B cell (primary cell): Measurements from ENCODE around the gene ANKRD44. TPM values are rescaled to one million over a fixed set of nuclear protein-coding genes. Genes with fewer than 3 reads are reported as not detected.

Experiments
- ATAC-seq: fragments of 200-7000 bp; cut with Tn5 transposase; one replicate; pipeline ENCODE4 v1.10.0; 2021; ENCODE audit warnings: low read depth, mild to moderate bottlenecking, moderate number of reproducible peaks, moderate library complexity
- CTCF ChIA-PET: fragments of 350-600 bp; sonication (Branson Sonifier 250); formaldehyde crosslinking; loops from one replicate; lab custom pipeline; 2021; ENCODE audit warnings: antibody characterized with exemption, inconsistent platforms; lab: Charles Lee
- POLR2A ChIA-PET: fragments of 350-600 bp; sonication (Branson Sonifier 250); formaldehyde crosslinking; loops from one replicate; lab custom pipeline; 2021; ENCODE audit warnings: antibody characterized with exemption; lab: Charles Lee
- DNase-seq: peaks from one replicate; pipeline ENCODE4 v3.0.0; 2013
- H2AFZ ChIP-seq: 2 replicates; pipeline ENCODE4 v1.6.1; 2012; ENCODE audit warnings: mild to moderate bottlenecking, low read depth, low read length; ENCODE audit not compliant: insufficient read depth, poor library complexity, severe bottlenecking
- H3K27ac ChIP-seq, 2 donors: 1 replicate in 1 of 2; 2 replicates in 1 of 2; pipeline ENCODE4 v1.5.1; 2012 to 2013; ENCODE audit warnings: low read length in 2 of 2, mild to moderate bottlenecking in 2 of 2, moderate library complexity in 1 of 2
- H3K27me3 ChIP-seq, 4 experiments: fragments of 200-600 bp in 1 of 4; sonication (generic) in 1 of 4; replicated peaks in 1 of 4; 1 replicate in 2 of 4; 2 replicates in 2 of 4; pipeline versions ENCODE4 v1.6.1 to v1.7.0; 2013 to 2016; ENCODE audit warnings: low read length in 3 of 4, mild to moderate bottlenecking in 2 of 4, mixed read lengths in 1 of 4, moderate library complexity in 1 of 4; ENCODE audit not compliant: insufficient read depth in 4 of 4, control insufficient read depth in 3 of 4; ENCODE audit errors: control extremely low read depth in 1 of 4
- H3K36me3 ChIP-seq, 2 experiments: replicated peaks in 1 of 2; 1 replicate in 1 of 2; 2 replicates in 1 of 2; pipeline versions ENCODE4 v1.6.1 to v1.7.1; 2013; ENCODE audit warnings: low read length in 1 of 2; ENCODE audit not compliant: insufficient read depth in 2 of 2, control insufficient read depth in 1 of 2; ENCODE audit errors: control extremely low read depth in 1 of 2, extremely low read depth in 1 of 2
- H3K4me1 ChIP-seq, 2 donors: fragments of 200-600 bp in 1 of 2; sonication (generic) in 1 of 2; 1 replicate in 1 of 2; 2 replicates in 1 of 2; pipeline versions ENCODE4 v1.5.1 to v1.6.1; 2013 to 2017; ENCODE audit warnings: low read length in 2 of 2; ENCODE audit not compliant: control insufficient read depth in 2 of 2, insufficient read depth in 2 of 2
- H3K4me2 ChIP-seq: replicated peaks from 2 replicates; pipeline ENCODE3; 2012; ENCODE audit warnings: mild to moderate bottlenecking, low read depth, low read length; ENCODE audit not compliant: poor library complexity, severe bottlenecking
- H3K4me3 ChIP-seq, 5 experiments: fragments of 200-600 bp in 1 of 5; sonication (generic) in 1 of 5; 1 replicate in 3 of 5; 2 replicates in 2 of 5; pipeline versions ENCODE4 v1.5.1 to v1.7.0; 2011 to 2016; ENCODE audit warnings: low read length in 4 of 5, mild to moderate bottlenecking in 4 of 5, low read depth in 2 of 5, control low read depth in 1 of 5, moderate library complexity in 1 of 5; ENCODE audit not compliant: insufficient read depth in 1 of 5; ENCODE audit errors: control extremely low read depth in 1 of 5, extremely low read depth in 1 of 5
- H3K79me2 ChIP-seq: fragments of 200-600 bp; sonication (generic); one replicate; pipeline ENCODE4 v1.6.0; 2016; ENCODE audit warnings: low read length; ENCODE audit not compliant: control insufficient read depth, insufficient read depth
- H3K9ac ChIP-seq: fragments of 200-600 bp; sonication (generic); 2 replicates; pipeline ENCODE4 v1.6.1; 2017; ENCODE audit warnings: mild to moderate bottlenecking, low read length, moderate library complexity
- H3K9me3 ChIP-seq, 3 donors: one replicate each; pipeline versions ENCODE4 v1.6.1 to v1.7.1; 2013; ENCODE audit warnings: low read length in 2 of 3; ENCODE audit not compliant: control insufficient read depth in 2 of 3, insufficient read depth in 1 of 3; ENCODE audit errors: control extremely low read depth in 1 of 3
- H4K20me1 ChIP-seq: 2 replicates; pipeline ENCODE4 v1.6.0; 2012; ENCODE audit warnings: mild to moderate bottlenecking, low read length; ENCODE audit not compliant: insufficient read depth, control insufficient read depth, poor library complexity, severe bottlenecking
- H3K27ac Mint-ChIP-seq: one replicate; pipeline ENCODE4 v1.8.0; 2021; ENCODE audit warnings: mixed read lengths
- H3K27me3 Mint-ChIP-seq: one replicate; pipeline ENCODE4 v1.8.0; 2021; ENCODE audit warnings: mixed read lengths
- H3K4me1 Mint-ChIP-seq: one replicate; pipeline ENCODE4 v1.8.0; 2021; ENCODE audit warnings: mixed read lengths
- H3K4me3 Mint-ChIP-seq: one replicate; pipeline ENCODE4 v1.8.0; 2021; ENCODE audit warnings: mixed read lengths
- H3K9me3 Mint-ChIP-seq: one replicate; pipeline ENCODE4 v1.8.0; 2022; ENCODE audit warnings: mixed read lengths; ENCODE audit not compliant: insufficient read depth
- CTCF ChIP-seq: fragments of 200-600 bp; IDR thresholded peaks from one replicate; pipeline ENCODE4 v1.8.0; 2022; ENCODE audit warnings: antibody characterized with exemption, mild to moderate bottlenecking
- EZH2 ChIP-seq: IDR thresholded peaks from 2 replicates; pipeline ENCODE4 v1.6.1; 2012; ENCODE audit warnings: borderline replicate concordance, low read depth, mild to moderate bottlenecking, moderate library complexity, low read length; ENCODE audit not compliant: insufficient read depth, poor library complexity, severe bottlenecking
- WGBS: methylation state at CpG from one replicate; pipeline ENCODE4 v1.1.5; 2013; ENCODE audit warnings: missing lambda C conversion rate; ENCODE audit not compliant: insufficient coverage; 5-methylcytosine and 5-hydroxymethylcytosine counted together
- intact Hi-C: fragments of 100-400 bp; cut with micrococcal nuclease; formaldehyde crosslinking; loops from one replicate; pipeline ENCODE4 v1.10.0; 2022
- polyA plus RNA-seq: library from polyadenylated mRNA; depleted of rRNA; stranded (reverse); fragments of >200 nt; gene quantifications from 2 replicates; pipeline ENCODE4 v1.2.3, GENCODE V29; 2012
- total RNA-seq, 2 donors: library from RNA; stranded (reverse); fragments of 120-200 nt in 1 of 2; gene quantifications; 1 replicate in 1 of 2; 2 replicates in 1 of 2; pipeline versions ENCODE4 v1.2.3 to v1.2.4, GENCODE V29; 2013 to 2022

Gene ANKRD44
- total and polyA plus RNA-seq, 2 donors (not counting 1 experiment from before 2014, with no cell fraction given), result 92.6 to 457 TPM

GRCh38 chr2:197140045-197140444 lies 170.5 kb downstream of the ANKRD44 start:
- H3K27me3 ChIP-seq, result no peaks in the 10 kb centered on the region
- H3K4me2 ChIP-seq, result peak overlapping the region; percentile 29
- CTCF ChIA-PET, result interaction anchor here (0.8 to 3.8 kb wide), 9 partner anchors 9 to 169 kb away, joined by 3 to 29 read pairs (median 5); partner anchors contain the start of gene ANKRD44
- TF ChIP-seq EZH2, result no peak
- no peak for TF ChIP-seq CTCF
- Mint-ChIP-seq H3K4me3 (no peak overlapping the region), H3K27me3 (no peaks in the 10 kb centered on the region), H3K27ac (peak overlapping the region; percentile 50), H3K4me1 (peaks cover 85% of the 10 kb centered on the region), H3K9me3 (no peaks in the 10 kb centered on the region)
- WGBS, result no CpG with 5 or more reads among the region's 1 CpG
- H3K36me3 ChIP-seq, result peaks cover 8 to 25% of the 10 kb centered on the region in 2 experiments
- POLR2A ChIA-PET, result interaction anchor here (0.6 to 1.2 kb wide), 2 partner anchors 9 to 10 kb away, joined by 4 read pairs; no protein-coding TSS in a partner anchor
- no peak overlapping the region for H3K4me3 ChIP-seq
- intact Hi-C loops, result no loop called here
- H3K9me3 ChIP-seq, result no peaks in the 10 kb centered on the region
- H3K4me1 ChIP-seq, result peaks cover 87 to 90% of the 10 kb centered on the region in 2 donors
- no peak overlapping the region for H3K9ac ChIP-seq
- H2AFZ ChIP-seq, result no peak overlapping the region
- DNase-seq (no peak), ATAC-seq (no peak)
- H3K27ac ChIP-seq, result peak overlapping the region; percentile 21 to 84
- no peaks in the 10 kb centered on the region for H4K20me1 ChIP-seq
- peaks cover 82% of the 10 kb centered on the region for H3K79me2 ChIP-seq

GRCh38 chr2:197138506-197138905 lies 172.1 kb downstream of the ANKRD44 start:
- Histone ChIP-seq H3K9ac (no peak overlapping the region), H3K27ac (peak overlapping the region; percentile 31 to 82), H3K27me3 (no peaks in the 10 kb centered on the region), H3K79me2 (peaks cover 84% of the 10 kb centered on the region), H3K36me3 (peaks cover 15 to 32% of the 10 kb centered on the region in 2 experiments), H3K4me2 (peak overlapping the region; percentile 45), H3K4me3 (no peak overlapping the region), H2AFZ (no peak overlapping the region), H3K4me1 (peaks cover 76 to 79% of the 10 kb centered on the region in 2 donors), H4K20me1 (no peaks in the 10 kb centered on the region), H3K9me3 (no peaks in the 10 kb centered on the region)
- no CpG with 5 or more reads among the region's 3 CpGs for WGBS
- POLR2A ChIA-PET, result no interaction called here
- no peak for ATAC-seq
- intact Hi-C loops, result no loop called here
- Mint-ChIP-seq H3K4me3 (peak overlapping the region; percentile 58), H3K27ac (peak overlapping the region; percentile 72), H3K27me3 (no peaks in the 10 kb centered on the region), H3K4me1 (peaks cover 81% of the 10 kb centered on the region), H3K9me3 (no peaks in the 10 kb centered on the region)
- no peak for TF ChIP-seq EZH2
- no peak for TF ChIP-seq CTCF
- CTCF ChIA-PET, result interaction anchor here (1.8 to 14.3 kb wide), 2 partner anchors 23 to 52 kb away, joined by 6 to 130 read pairs; no protein-coding TSS in a partner anchor
- DNase-seq, result no peak
